OCI-LY7 (cell line): ENCODE results near the gene HEY2. TPM values are rescaled to one million over a fixed set of nuclear protein-coding genes. Genes with fewer than 3 reads are reported as not detected.

Experiments used
- BruUV-seq: library from RNA; stranded (reverse); fragments of 400-500 nt; replicated peaks from 2 replicates; lab custom pipeline; 2021; lab: Mats Ljungman, UMichigan
- CTCF ChIA-PET: fragments of 300-600 bp; sonication (Branson Sonifier 250); formaldehyde crosslinking; loops from one replicate; lab custom pipeline; 2022; ENCODE audit warnings: antibody characterized with exemption; ENCODE audit not compliant: unreplicated experiment; lab: Charles Lee
- POLR2A ChIA-PET: fragments of 300-600 bp; sonication (Branson Sonifier 250); formaldehyde crosslinking; loops from one replicate; lab custom pipeline; 2022; ENCODE audit warnings: antibody characterized with exemption; lab: Charles Lee
- DNase-seq: peaks from one replicate; pipeline ENCODE4 v3.0.0-alpha.2; 2015; ENCODE audit warnings: low spot score
- H2AFZ ChIP-seq: fragments of 200-600 bp; sonication (generic), shearing (Covaris generic); 2 replicates; pipeline ENCODE4 v1.6.1; 2014; ENCODE audit warnings: mild to moderate bottlenecking, antibody characterized with exemption, low read length, moderate library complexity
- H3K27ac ChIP-seq: fragments of 200-600 bp; sonication (generic); 2 replicates; pipeline ENCODE4 v1.5.1; 2014; ENCODE audit warnings: mixed run types, low read depth, mild to moderate bottlenecking, moderate library complexity, low read length, inconsistent platforms; ENCODE audit not compliant: poor library complexity, severe bottlenecking
- H3K36me3 ChIP-seq: fragments of 200-600 bp; sonication (generic); 2 replicates; pipeline ENCODE4 v1.6.1; 2014; ENCODE audit warnings: mild to moderate bottlenecking, antibody characterized with exemption, low read length, moderate library complexity, mixed read lengths; ENCODE audit not compliant: insufficient read depth
- H3K4me1 ChIP-seq: fragments of 200-600 bp; sonication (generic); 2 replicates; pipeline ENCODE4 v1.5.1; 2014; ENCODE audit warnings: mild to moderate bottlenecking, low read length; ENCODE audit not compliant: insufficient read depth, poor library complexity, severe bottlenecking
- H3K4me2 ChIP-seq: fragments of 200-600 bp; sonication (generic); 2 replicates; pipeline ENCODE4 v1.6.1; 2014; ENCODE audit warnings: mild to moderate bottlenecking, low read length
- H3K4me3 ChIP-seq: fragments of 200-600 bp; sonication (generic); 2 replicates; pipeline ENCODE4 v1.5.1; 2014; ENCODE audit warnings: mild to moderate bottlenecking, low read depth, low read length; ENCODE audit not compliant: poor library complexity, severe bottlenecking
- H3K79me2 ChIP-seq: fragments of 200-600 bp; sonication (generic); 2 replicates; pipeline ENCODE4 v1.6.1; 2016; ENCODE audit warnings: low read depth, mild to moderate bottlenecking, low read length, moderate library complexity, mixed read lengths; ENCODE audit not compliant: insufficient read depth
- H3K9me2 ChIP-seq: fragments of 200-600 bp; sonication (generic); 2 replicates; pipeline ENCODE4 v1.6.1; 2016; ENCODE audit warnings: mild to moderate bottlenecking, low read length, mixed read lengths; ENCODE audit not compliant: insufficient read depth
- H3K9me3 ChIP-seq: fragments of 200-600 bp; sonication (generic); 2 replicates; pipeline ENCODE4 v1.6.1; 2014; ENCODE audit warnings: mild to moderate bottlenecking, mixed run types, low read length, mixed read lengths
- H4K20me1 ChIP-seq: fragments of 200-600 bp; sonication (generic); 2 replicates; pipeline ENCODE4 v1.6.1; 2014; ENCODE audit warnings: mild to moderate bottlenecking, antibody characterized with exemption, low read length, moderate library complexity, mixed read lengths; ENCODE audit not compliant: insufficient read depth
- CTCF ChIP-seq: fragments of 200-600 bp; sonication (generic); conservative IDR thresholded peaks from 2 replicates; pipeline ENCODE4 v1.5.1; 2014; ENCODE audit warnings: mild to moderate bottlenecking, antibody characterized with exemption, low read length, moderate library complexity, mixed read lengths
- EZH2phosphoT487 ChIP-seq: fragments of 200-600 bp; sonication (generic); IDR thresholded peaks from 2 replicates; pipeline ENCODE4 v1.6.1; 2018; ENCODE audit warnings: low read depth, borderline replicate concordance, mild to moderate bottlenecking, mixed run types, antibody characterized with exemption, low read length, moderate library complexity, mixed read lengths
- intact Hi-C: fragments of 100-400 bp; cut with micrococcal nuclease; formaldehyde crosslinking; loops from one replicate; pipeline ENCODE4 v1.10.0; 2022; ENCODE audit not compliant: unreplicated experiment
- total RNA-seq, 2 experiments: library from RNA; depleted of rRNA in 1 of 2; stranded (reverse); fragments of >200 nt in 1 of 2; shearing (Covaris generic) in 1 of 2; gene quantifications; 2 replicates each; pipeline ENCODE4 v1.2.3, GENCODE V29; 2014 to 2022

HEY2 gene
- total RNA-seq, 2 experiments from 2014 or later, result 0.32 to 1.3 TPM

GRCh38 chr6:125717120-125717731, 32.2 kb upstream of the HEY2 start:
- POLR2A ChIA-PET, result interaction anchor here (1.5 kb wide), 1 partner anchor 112 kb away, joined by 4 read pairs; no protein-coding TSS in a partner anchor
- no TSS peak for BruUV-seq

GRCh38 chr6:125718109-125718508, 31.3 kb upstream of the HEY2 start:
- Histone ChIP-seq H3K79me2 (no peaks in the 10 kb centered on the region), H3K9me2 (no peaks in the 10 kb centered on the region), H4K20me1 (no peaks in the 10 kb centered on the region), H3K27ac (no peak overlapping the region), H3K9me3 (no peaks in the 10 kb centered on the region), H3K4me3 (no peak overlapping the region), H2AFZ (no peak overlapping the region), H3K36me3 (no peaks in the 10 kb centered on the region), H3K4me2 (no peak overlapping the region), H3K4me1 (no peaks in the 10 kb centered on the region)
- intact Hi-C loops, result no loop called here
- TF ChIP-seq CTCF (no peak), EZH2phosphoT487 (no peak)
- BruUV-seq, result no TSS peak
- CTCF ChIA-PET, result no interaction called here
- POLR2A ChIA-PET, result interaction anchor here (0.6 to 0.8 kb wide), 2 partner anchors 29 to 86 kb away, joined by 4 read pairs; no protein-coding TSS in a partner anchor
- no peak for DNase-seq

More at GRCh38 chr6:125717120-125717731, 32.2 kb upstream of the HEY2 start:
- no peak overlapping the region for H3K4me3 ChIP-seq
- intact Hi-C loops, result no loop called here
- H2AFZ ChIP-seq, result no peak overlapping the region
- H3K79me2 ChIP-seq, result no peaks in the 10 kb centered on the region
- no peaks in the 10 kb centered on the region for H4K20me1 ChIP-seq
- H3K9me2 ChIP-seq, result no peaks in the 10 kb centered on the region
- no peak overlapping the region for H3K4me2 ChIP-seq
- no peaks in the 10 kb centered on the region for H3K4me1 ChIP-seq
- no peaks in the 10 kb centered on the region for H3K9me3 ChIP-seq
- TF ChIP-seq EZH2phosphoT487, result no peak
- TF ChIP-seq CTCF, result no peak
- H3K27ac ChIP-seq, result no peak overlapping the region
- CTCF ChIA-PET, result no interaction called here
- no peak for DNase-seq
- no peaks in the 10 kb centered on the region for H3K36me3 ChIP-seq

- H3K79me2 ChIP-seq, result no peaks in the 10 kb centered on the region
- no peaks in the 10 kb centered on the region for H3K4me1 ChIP-seq
- intact Hi-C loops, result no loop called here
- no peaks in the 10 kb centered on the region for H4K20me1 ChIP-seq
- no peaks in the 10 kb centered on the region for H3K9me2 ChIP-seq
- no TSS peak for BruUV-seq
- H3K9me3 ChIP-seq, result no peaks in the 10 kb centered on the region
- H2AFZ ChIP-seq, result no peak overlapping the region
- TF ChIP-seq CTCF (no peak), EZH2phosphoT487 (no peak)
- no peak for DNase-seq
- no peak overlapping the region for H3K4me2 ChIP-seq
- H3K36me3 ChIP-seq, result no peaks in the 10 kb centered on the region
- ChIA-PET CTCF (no interaction called here), POLR2A (no interaction called here)
- no peak overlapping the region for H3K4me3 ChIP-seq
- no peak overlapping the region for H3K27ac ChIP-seq
These were observed 26.5 kb upstream of the HEY2 start for GRCh38 chr6:125722886-125723285.
